Bronchial epithelial cell (primary cell): ENCODE data around the gene SLC46A2. TPM values are rescaled to one million over a fixed set of nuclear protein-coding genes. Genes with fewer than 3 reads are reported as not detected.

ENCODE experiments used
- DNase-seq: peaks from one replicate; pipeline ENCODE4 v3.0.0-alpha.2; 2010; ENCODE audit warnings: low read depth
- FAIRE-seq: peaks from 2 replicates; lab custom pipeline; 2011; peaks lifted over from hg19 to GRCh38; lab: Jason Lieb, UNC
- H3K27me3 ChIP-seq: 2 replicates; pipeline ENCODE4 v1.5.1; 2011; ENCODE audit warnings: low read length; ENCODE audit not compliant: control insufficient read depth, insufficient read depth
- H3K36me3 ChIP-seq: 2 replicates; pipeline ENCODE4 v1.5.1; 2011; ENCODE audit warnings: low read length; ENCODE audit not compliant: control insufficient read depth, insufficient read depth
- H3K4me3 ChIP-seq: 2 replicates; pipeline ENCODE4 v1.5.1; 2011; ENCODE audit warnings: mild to moderate bottlenecking, low read depth, low read length, control low read depth
- CTCF ChIP-seq: IDR thresholded peaks from 2 replicates; pipeline ENCODE4 v1.5.1; 2011; ENCODE audit warnings: mild to moderate bottlenecking, moderate library complexity, low read length, control low read depth, inconsistent platforms; ENCODE audit not compliant: insufficient read depth, severe bottlenecking
- total RNA-seq: library from RNA; depleted of rRNA; stranded (reverse); fragments of >200 nt; gene quantifications from 2 replicates; pipeline ENCODE4 v1.2.1, GENCODE V29; 2014

Gene SLC46A2
- total RNA-seq, 1 donor from 2014 or later: not detected

GRCh38 chr9:112833081-112833480 is 57.6 kb downstream of the SLC46A2 start:
- Histone ChIP-seq H3K4me3 (no peak overlapping the region), H3K36me3 (no peaks in the 10 kb centered on the region), H3K27me3 (no peaks in the 10 kb centered on the region)
- FAIRE-seq: no peak
- TF ChIP-seq CTCF: no peak
- DNase-seq: no peak

GRCh38 chr9:112831969-112832368 is 58.7 kb downstream of the SLC46A2 start:
- Histone ChIP-seq H3K4me3 (no peak overlapping the region), H3K27me3 (no peaks in the 10 kb centered on the region), H3K36me3 (no peaks in the 10 kb centered on the region)
- no peak for DNase-seq
- FAIRE-seq: no peak
- no peak for TF ChIP-seq CTCF

GRCh38 chr9:112831281-112831851 is 59.3 kb downstream of the SLC46A2 start:
- DNase-seq (peak; percentile 33), FAIRE-seq (no peak)
- Histone ChIP-seq H3K36me3 (no peaks in the 10 kb centered on the region), H3K27me3 (no peaks in the 10 kb centered on the region), H3K4me3 (no peak overlapping the region)
- TF ChIP-seq CTCF: no peak

Other genes with a start within 250 kb of the SLC46A2 start
- gene INIP, start 172.8 kb downstream of the SLC46A2 start, total RNA-seq: 16.1 and 17.1 TPM in 2 replicates
- 7.0 and 13.2 TPM in 2 replicates for gene SNX30, start 140.1 kb downstream of the SLC46A2 start, total RNA-seq
- 0.53 and 1.2 TPM in 2 replicates for gene ZNF883, start 121.3 kb upstream of the SLC46A2 start, total RNA-seq
- gene ZFP37, start 165.8 kb upstream of the SLC46A2 start, total RNA-seq: 0.77 and 0.79 TPM in 2 replicates